Measurements from ENCODE around the gene KMO.

Gene KMO

GRCh38 chr1:241614572-241614971, 82.4 kb downstream of the KMO start:
- no peaks in the 10 kb centered on the region for H3K27me3 ChIP-seq (ENCODE audit: insufficient read depth, insufficient read length)
- H3K4me1 ChIP-seq (ENCODE audit: insufficient read depth, insufficient read length), result no peaks in the 10 kb centered on the region
- DNase-seq (ENCODE audit: low read depth, low spot score), result no peak
- H3K36me3 ChIP-seq (ENCODE audit: insufficient read depth, insufficient read length, low read length), result no peaks in the 10 kb centered on the region
- H3K9ac ChIP-seq (ENCODE audit: insufficient read length, low read depth), result no peak overlapping the region
- H3K9me3 ChIP-seq (ENCODE audit: insufficient read depth, low read length), result no peaks in the 10 kb centered on the region
- no peak for TF ChIP-seq SUZ12 (IDR thresholded peaks at IDR 0.05; ENCODE audit: extremely low read depth, insufficient read depth, insufficient read length)
- no peak for TF ChIP-seq ZNF274 (IDR thresholded peaks at IDR 0.05; ENCODE audit: low read depth, low read length)
- no peak for TF ChIP-seq YY1 (IDR thresholded peaks at IDR 0.05; ENCODE audit: insufficient read depth, insufficient read length)
- no peak overlapping the region for H3K4me3 ChIP-seq (ENCODE audit: insufficient read length, low read depth)

- Histone ChIP-seq H3K36me3 (ENCODE audit: insufficient read depth, insufficient read length, low read length) (no peaks in the 10 kb centered on the region), H3K9ac (ENCODE audit: insufficient read length, low read depth) (no peak overlapping the region), H3K9me3 (ENCODE audit: insufficient read depth, low read length) (no peaks in the 10 kb centered on the region), H3K4me1 (ENCODE audit: insufficient read depth, insufficient read length) (no peaks in the 10 kb centered on the region), H3K27me3 (ENCODE audit: insufficient read depth, insufficient read length) (no peaks in the 10 kb centered on the region), H3K4me3 (ENCODE audit: insufficient read length, low read depth) (no peak overlapping the region)
- TF ChIP-seq SUZ12 (IDR thresholded peaks at IDR 0.05; ENCODE audit: extremely low read depth, insufficient read depth, insufficient read length) (no peak), ZNF274 (IDR thresholded peaks at IDR 0.05; ENCODE audit: low read depth, low read length) (no peak), YY1 (IDR thresholded peaks at IDR 0.05; ENCODE audit: insufficient read depth, insufficient read length) (no peak)
- no peak for DNase-seq (ENCODE audit: low read depth, low spot score)
Observed at GRCh38 chr1:241615043-241615974, 83.1 kb downstream of the KMO start.

- no peaks in the 10 kb centered on the region for H3K36me3 ChIP-seq (ENCODE audit: insufficient read depth, insufficient read length, low read length)
- H3K4me1 ChIP-seq (ENCODE audit: insufficient read depth, insufficient read length), result no peaks in the 10 kb centered on the region
- no peaks in the 10 kb centered on the region for H3K9me3 ChIP-seq (ENCODE audit: insufficient read depth, low read length)
- H3K27me3 ChIP-seq (ENCODE audit: insufficient read depth, insufficient read length), result no peaks in the 10 kb centered on the region
- no peak for DNase-seq (ENCODE audit: low read depth, low spot score)
- no peak overlapping the region for H3K9ac ChIP-seq (ENCODE audit: insufficient read length, low read depth)
- H3K4me3 ChIP-seq (ENCODE audit: insufficient read length, low read depth), result no peak overlapping the region
- TF ChIP-seq ZNF274 (IDR thresholded peaks at IDR 0.05; ENCODE audit: low read depth, low read length) (no peak), SUZ12 (IDR thresholded peaks at IDR 0.05; ENCODE audit: extremely low read depth, insufficient read depth, insufficient read length) (no peak), YY1 (IDR thresholded peaks at IDR 0.05; ENCODE audit: insufficient read depth, insufficient read length) (no peak)
Observed at GRCh38 chr1:241617426-241617825, 85.2 kb downstream of the KMO start.

- Histone ChIP-seq H3K27me3 (ENCODE audit: insufficient read depth, insufficient read length) (no peaks in the 10 kb centered on the region), H3K9ac (ENCODE audit: insufficient read length, low read depth) (no peak overlapping the region), H3K9me3 (ENCODE audit: insufficient read depth, low read length) (no peaks in the 10 kb centered on the region), H3K4me1 (ENCODE audit: insufficient read depth, insufficient read length) (no peaks in the 10 kb centered on the region), H3K4me3 (ENCODE audit: insufficient read length, low read depth) (no peak overlapping the region), H3K36me3 (ENCODE audit: insufficient read depth, insufficient read length, low read length) (no peaks in the 10 kb centered on the region)
- no peak for DNase-seq (ENCODE audit: low read depth, low spot score)
- no peak for TF ChIP-seq SUZ12 (IDR thresholded peaks at IDR 0.05; ENCODE audit: extremely low read depth, insufficient read depth, insufficient read length)
- TF ChIP-seq YY1 (IDR thresholded peaks at IDR 0.05; ENCODE audit: insufficient read depth, insufficient read length), result no peak
- no peak for TF ChIP-seq ZNF274 (IDR thresholded peaks at IDR 0.05; ENCODE audit: low read depth, low read length)
Observed at GRCh38 chr1:241622669-241623068, 90.5 kb downstream of the KMO start.

- no peaks in the 10 kb centered on the region for H3K4me1 ChIP-seq (ENCODE audit: insufficient read depth, insufficient read length)
- H3K9ac ChIP-seq (ENCODE audit: insufficient read length, low read depth), result no peak overlapping the region
- TF ChIP-seq YY1 (IDR thresholded peaks at IDR 0.05; ENCODE audit: insufficient read depth, insufficient read length), result no peak
- H3K36me3 ChIP-seq (ENCODE audit: insufficient read depth, insufficient read length, low read length), result peaks cover 6% of the 10 kb centered on the region
- H3K27me3 ChIP-seq (ENCODE audit: insufficient read depth, insufficient read length), result no peaks in the 10 kb centered on the region
- H3K4me3 ChIP-seq (ENCODE audit: insufficient read length, low read depth), result no peak overlapping the region
- H3K9me3 ChIP-seq (ENCODE audit: insufficient read depth, low read length), result no peaks in the 10 kb centered on the region
- DNase-seq (ENCODE audit: low read depth, low spot score), result no peak
Observed at GRCh38 chr1:241624935-241625334, 92.8 kb downstream of the KMO start.

DNA sequence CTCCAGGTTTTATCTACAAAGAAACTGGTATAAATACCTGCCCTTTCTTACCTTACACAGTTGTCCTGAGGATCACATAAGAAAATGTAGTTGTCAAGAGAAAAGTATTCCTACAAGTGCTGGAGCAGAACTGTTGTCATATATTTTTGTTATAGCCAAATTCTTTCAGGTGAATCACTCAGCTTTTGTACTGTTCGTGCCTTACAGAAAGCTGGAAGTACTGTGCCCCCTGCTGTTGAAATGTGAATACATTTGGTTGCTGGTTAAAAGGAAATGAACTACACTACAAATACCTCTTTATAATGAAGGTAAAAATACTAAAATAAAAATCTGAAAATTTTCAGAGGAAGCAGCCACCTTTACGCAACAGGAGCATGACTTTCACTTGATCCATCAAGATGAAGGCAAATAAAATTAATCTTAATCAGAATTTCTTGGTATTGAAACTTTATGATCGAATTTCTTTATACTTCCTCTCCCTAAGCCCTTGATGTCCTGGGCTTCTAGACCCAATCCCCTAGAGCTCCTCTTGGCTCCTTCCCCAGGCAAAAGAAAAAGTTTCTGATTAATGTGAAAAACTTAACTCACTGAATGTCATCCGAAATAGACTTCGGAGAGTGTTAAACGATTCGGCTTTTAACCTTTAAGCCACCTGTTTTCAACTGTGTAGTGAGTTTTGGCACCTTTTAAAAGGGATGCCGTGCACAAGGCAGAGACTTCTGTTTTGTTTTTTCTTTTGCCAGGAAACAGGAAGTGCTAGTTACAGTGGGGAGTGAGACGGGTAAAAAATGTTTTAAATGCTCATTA, 95.5 kb downstream of the KMO start:
- H3K9ac ChIP-seq (ENCODE audit: insufficient read length, low read depth), result no peak overlapping the region

DNA sequence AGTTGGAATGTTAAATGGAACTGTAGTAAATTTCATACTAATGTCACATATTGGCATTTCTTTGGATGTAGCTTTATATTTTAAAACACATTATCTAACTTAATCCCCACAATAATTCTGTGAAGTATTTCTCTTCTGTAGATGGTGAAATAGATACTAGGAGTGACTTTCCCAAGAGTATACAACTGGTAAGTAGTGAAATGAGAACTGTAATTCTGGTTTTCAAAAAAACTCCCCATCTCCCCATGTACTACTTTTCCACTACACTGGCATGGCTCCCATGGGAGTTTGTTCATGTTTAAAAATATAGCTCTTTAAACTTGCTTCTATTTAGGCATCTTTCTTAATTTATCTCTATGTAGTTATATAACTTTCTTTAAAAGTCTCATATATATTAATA, 97.8 kb downstream of the KMO start:
- Histone ChIP-seq H3K9me3 (ENCODE audit: insufficient read depth, low read length) (no peaks in the 10 kb centered on the region), H3K4me1 (ENCODE audit: insufficient read depth, insufficient read length) (no peaks in the 10 kb centered on the region), H3K27me3 (ENCODE audit: insufficient read depth, insufficient read length) (no peaks in the 10 kb centered on the region), H3K9ac (ENCODE audit: insufficient read length, low read depth) (no peak overlapping the region), H3K36me3 (ENCODE audit: insufficient read depth, insufficient read length, low read length) (peaks cover 35% of the 10 kb centered on the region), H3K4me3 (ENCODE audit: insufficient read length, low read depth) (no peak overlapping the region)
- no peak for TF ChIP-seq SUZ12 (IDR thresholded peaks at IDR 0.05; ENCODE audit: extremely low read depth, insufficient read depth, insufficient read length)
- TF ChIP-seq YY1 (IDR thresholded peaks at IDR 0.05; ENCODE audit: insufficient read depth, insufficient read length), result no peak
- TF ChIP-seq ZNF274 (IDR thresholded peaks at IDR 0.05; ENCODE audit: low read depth, low read length), result no peak
- DNase-seq (ENCODE audit: low read depth, low spot score), result no peak

More for the DNA sequence above, 95.5 kb downstream of the KMO start:
- Histone ChIP-seq H3K36me3 (ENCODE audit: insufficient read depth, insufficient read length, low read length) (peaks cover 15% of the 10 kb centered on the region), H3K27me3 (ENCODE audit: insufficient read depth, insufficient read length) (no peaks in the 10 kb centered on the region), H3K4me1 (ENCODE audit: insufficient read depth, insufficient read length) (no peaks in the 10 kb centered on the region), H3K4me3 (ENCODE audit: insufficient read length, low read depth) (no peak overlapping the region), H3K9me3 (ENCODE audit: insufficient read depth, low read length) (no peaks in the 10 kb centered on the region)
- TF ChIP-seq ZNF274 (IDR thresholded peaks at IDR 0.05; ENCODE audit: low read depth, low read length), result no peak
- TF ChIP-seq SUZ12 (IDR thresholded peaks at IDR 0.05; ENCODE audit: extremely low read depth, insufficient read depth, insufficient read length), result no peak
- no peak for DNase-seq (ENCODE audit: low read depth, low spot score)

Data from NT2/D1 (cell line).